AG08395 (cell line): ENCODE results near the gene EYA4.

ENCODE experiments used
- DNase-seq: peaks from one replicate; pipeline ENCODE4 v3.0.0; 2012; ENCODE audit warnings: mixed read lengths, low spot score

The EYA4 gene

DNA sequence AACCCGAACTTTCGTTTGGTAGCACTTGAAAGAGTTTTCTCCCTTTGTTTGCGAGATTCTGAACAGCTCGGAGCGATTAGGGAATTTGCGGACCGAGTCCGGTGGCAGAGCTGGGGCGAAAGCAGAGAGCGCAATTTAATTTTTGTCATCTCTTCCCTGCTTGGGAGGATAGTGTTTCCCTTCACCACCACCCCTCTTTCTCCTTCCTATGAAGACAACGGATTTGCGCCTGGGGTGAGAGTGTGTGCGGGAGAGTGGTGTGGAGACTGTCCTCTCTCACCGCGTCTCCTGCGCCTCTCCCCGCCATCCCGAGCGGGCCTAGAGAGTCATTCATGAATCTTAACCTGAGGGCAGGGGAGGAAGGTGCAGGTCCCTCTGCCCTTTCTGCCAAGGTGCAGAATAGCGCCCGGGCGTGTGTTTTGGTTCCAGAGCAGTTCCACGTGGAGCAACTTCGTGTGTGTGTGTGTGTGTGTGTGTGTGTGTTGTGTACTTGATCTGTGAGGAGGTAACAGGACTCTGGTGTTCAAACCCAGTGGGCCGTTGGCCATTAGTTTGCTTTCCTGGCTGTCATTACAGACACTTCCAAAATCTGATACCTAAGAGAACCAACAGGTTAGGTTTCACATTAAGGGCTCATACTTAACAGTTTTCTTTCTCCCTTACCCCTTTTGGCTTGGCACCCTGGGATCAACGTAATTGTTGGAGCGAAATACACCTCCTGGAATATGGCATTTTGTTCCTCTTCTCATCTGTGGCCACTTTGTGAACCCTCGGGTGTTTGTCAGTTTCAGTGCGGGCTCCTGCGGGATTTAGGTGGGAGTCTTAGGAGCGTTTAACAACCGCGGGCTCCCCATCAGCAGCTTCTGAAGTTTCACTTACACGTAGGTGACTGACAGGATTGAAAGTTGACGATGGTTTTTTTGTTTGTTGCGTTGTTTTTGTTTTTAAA, 1.8 kb downstream of the EYA4 start:
- no peak for DNase-seq

DNA sequence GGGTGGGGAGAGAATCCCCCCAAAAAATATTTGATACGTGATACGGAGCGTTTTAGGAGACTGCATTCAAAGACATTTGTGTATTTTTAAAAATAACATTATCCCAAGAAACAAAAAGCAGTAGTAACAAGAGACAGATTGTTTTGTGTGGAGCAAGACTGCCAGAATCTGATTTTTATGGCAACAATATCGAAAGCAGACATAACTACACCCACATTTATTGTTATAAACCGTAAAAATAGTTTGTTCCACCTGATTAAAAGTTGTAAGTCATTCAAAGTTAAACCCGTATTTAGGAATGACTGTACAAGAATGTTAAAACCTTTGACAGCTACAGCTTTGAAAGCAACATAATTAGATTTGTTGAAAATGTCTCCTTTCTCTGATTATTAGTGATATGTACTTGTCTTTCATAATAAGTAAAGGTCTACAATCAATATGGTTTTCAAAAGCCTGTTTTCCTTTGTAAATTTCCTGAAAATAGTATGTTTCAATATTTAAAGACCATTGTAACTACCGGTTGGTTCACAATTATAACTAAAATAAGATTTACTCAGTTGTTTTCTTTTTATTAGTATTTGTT, 2.7 kb downstream of the EYA4 start:
- no peak for DNase-seq

DNA sequence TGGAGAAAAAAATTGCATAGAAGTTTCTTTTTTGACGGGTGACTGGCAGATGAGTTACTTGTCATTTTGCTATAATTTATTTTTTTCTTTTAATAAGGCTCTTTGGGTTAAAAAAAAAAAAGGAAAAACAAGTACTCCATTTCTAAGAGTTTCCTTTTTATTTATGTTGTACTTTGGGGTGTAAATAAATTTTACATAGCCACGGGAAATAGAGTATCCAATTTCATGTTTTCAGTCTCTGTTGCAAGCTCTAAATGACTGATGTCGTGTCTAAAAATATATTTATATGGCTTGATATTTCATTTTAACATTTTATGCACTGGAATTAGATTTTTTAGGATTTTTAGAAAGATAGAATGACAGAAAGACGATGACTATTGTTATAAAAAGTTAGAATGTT, 3.4 kb downstream of the EYA4 start:
- DNase-seq, result no peak

- no peak for DNase-seq
Observed at GRCh38 chr6:133245007-133245406, 3.9 kb downstream of the EYA4 start.

- DNase-seq, result no peak
Observed at GRCh38 chr6:133245422-133245903, 4.3 kb downstream of the EYA4 start.

GRCh38 chr6:133247581-133247980, 6.4 kb downstream of the EYA4 start:
- DNase-seq, result no peak

DNA sequence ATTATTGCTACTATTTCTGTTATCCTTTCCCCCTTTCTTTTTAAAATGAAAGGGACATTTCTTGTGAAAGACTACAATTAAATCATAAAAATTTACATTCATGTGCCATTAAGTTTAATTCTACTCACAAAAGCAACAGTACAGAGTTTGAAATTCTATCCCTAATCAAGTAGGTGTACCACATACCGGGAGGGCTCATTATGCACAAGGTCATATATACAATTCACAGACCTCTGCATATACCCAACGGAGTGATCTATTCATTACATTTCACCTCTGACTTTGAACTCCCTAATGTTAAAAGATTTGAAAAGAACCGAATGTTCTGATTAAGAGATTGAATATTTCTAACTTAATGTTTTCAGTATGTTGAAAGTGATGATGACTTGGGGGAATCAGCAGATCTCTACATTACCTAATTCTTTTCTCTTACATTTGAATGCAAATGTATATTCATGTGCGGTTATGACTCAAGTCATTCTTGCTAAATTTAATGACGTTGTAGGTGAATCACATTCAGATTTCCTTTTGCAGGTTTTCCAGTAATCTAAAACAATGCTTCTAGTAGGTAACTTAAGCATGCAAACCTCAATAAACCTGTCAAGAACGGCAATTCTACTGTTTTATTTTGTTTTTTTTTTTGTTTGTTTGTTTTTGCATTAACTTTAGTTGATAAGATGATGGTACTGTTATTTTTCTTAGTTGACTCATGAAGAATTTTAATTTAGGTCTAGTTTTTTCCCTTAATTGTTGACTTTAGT, 7.3 kb downstream of the EYA4 start:
- DNase-seq, result no peak

GRCh38 chr6:133251688-133252087, 10.5 kb downstream of the EYA4 start:
- no peak for DNase-seq

GRCh38 chr6:133254552-133255228, 13.5 kb downstream of the EYA4 start:
- DNase-seq, result no peak

- no peak for DNase-seq
Observed at GRCh38 chr6:133257545-133258105, 16.5 kb downstream of the EYA4 start.

- no peak for DNase-seq
Observed at GRCh38 chr6:133259561-133259960, 18.4 kb downstream of the EYA4 start.

DNA sequence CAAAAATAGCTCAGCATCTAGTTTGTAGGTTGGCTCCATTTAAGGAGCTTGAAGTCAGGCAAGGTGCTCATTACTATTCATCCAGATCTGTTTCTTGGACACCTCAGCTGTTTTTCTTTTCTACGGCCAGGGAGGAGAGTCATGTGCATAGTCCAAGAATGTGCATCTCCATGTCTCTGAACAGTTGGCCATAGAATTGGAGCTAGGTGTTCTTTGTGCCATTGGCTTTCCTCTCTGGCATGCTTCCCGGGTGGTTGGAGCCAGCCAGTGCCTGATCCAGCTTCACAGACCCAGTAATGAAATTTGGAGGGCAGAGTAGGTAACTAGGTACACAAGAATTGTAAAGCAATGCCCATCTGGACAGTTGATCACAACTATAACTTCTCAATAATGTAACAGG, 21.6 kb downstream of the EYA4 start:
- DNase-seq, result no peak

DNA sequence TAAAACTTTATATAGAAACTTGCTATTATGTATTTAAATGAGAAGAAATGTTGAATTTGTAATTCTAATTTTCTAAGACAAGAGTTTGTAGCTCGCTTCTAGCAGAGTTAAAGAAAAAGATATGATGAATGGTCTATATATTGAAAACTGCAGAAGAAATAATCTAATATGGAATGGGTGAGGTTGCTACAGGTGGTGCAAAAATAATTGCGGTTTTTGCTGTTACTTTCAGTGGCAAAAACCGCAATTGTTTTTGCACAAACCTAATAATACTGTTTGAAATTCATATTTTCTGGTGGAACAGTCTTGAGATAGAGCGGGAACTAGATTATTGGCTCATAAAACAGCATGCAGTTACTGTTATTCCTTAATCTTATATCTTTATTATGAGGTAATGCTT, 23.9 kb downstream of the EYA4 start:
- DNase-seq, result no peak

GRCh38 chr6:133266186-133266585, 25.0 kb downstream of the EYA4 start:
- no peak for DNase-seq

DNA sequence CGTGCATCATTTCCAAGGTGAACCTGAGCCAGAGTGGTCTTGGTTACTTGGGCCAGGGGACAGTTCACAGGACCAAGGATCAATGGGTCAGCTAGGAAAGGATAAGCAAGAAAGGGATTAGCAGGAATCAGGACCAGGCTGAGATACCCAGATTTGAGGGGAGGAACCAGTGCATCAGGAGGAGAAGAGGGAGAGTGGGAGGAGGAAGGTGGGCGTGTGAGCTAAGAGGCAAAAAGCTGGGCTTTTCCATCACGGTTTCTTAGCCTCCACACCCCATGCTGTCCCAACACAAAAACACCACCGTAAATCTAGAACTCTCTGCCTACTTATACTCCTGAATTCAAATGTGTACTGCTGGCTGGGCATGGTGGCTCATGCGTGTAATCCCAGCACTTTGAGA, 27.5 kb downstream of the EYA4 start:
- no peak for DNase-seq

- DNase-seq, result no peak
Observed at GRCh38 chr6:133274813-133275212, 33.7 kb downstream of the EYA4 start.

DNA sequence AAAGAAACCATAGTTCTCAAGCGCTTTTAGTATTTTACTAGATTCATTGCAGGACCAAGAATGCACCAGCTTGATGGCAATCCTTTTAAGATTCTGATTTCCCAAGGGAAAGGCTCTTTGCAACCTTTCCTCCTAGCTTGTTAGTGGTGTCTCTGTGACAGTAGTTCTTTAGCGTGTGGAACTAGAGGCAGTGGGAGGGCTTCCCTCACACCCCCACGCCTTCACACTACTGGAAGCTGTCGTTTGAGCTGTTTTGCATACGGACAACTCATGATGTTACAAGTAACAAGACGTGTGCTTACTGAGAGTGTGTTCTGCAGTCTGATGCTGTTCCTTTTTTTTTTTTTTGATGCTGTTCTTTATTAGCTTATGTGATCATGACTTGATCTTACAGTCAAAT, 34.1 kb downstream of the EYA4 start:
- no peak for DNase-seq

GRCh38 chr6:133277228-133277899, 36.2 kb downstream of the EYA4 start:
- no peak for DNase-seq

DNA sequence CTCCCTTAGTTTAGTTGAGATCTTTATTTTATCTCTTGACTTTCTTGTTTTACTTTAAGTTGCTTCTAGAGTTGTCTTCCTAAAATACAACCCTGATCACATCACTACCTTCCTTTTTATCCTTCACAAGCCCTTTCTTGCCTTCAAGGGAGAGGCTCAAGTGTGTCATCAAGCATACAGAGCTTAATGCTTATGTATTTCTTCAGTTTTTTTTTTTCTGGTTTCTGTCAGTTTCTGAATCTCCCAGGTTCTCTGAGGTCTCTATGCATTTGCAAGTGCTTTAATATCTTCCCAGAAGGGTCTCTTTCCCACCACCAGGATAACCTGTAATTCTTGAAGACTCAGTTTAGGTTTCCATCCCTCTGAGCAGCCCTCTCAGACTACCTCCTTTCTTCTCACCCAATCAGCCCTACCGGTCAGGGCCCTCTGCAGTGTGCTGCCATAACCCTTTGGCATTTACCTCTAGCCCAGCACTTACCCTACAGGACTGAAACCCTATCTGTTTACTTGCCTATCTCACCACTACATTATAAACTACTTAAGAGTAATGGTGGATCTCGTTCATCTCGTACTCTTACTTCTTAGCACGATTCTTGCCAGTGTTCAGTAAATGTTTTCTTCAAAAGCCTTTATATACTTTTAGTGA, 36.9 kb downstream of the EYA4 start:
- no peak for DNase-seq

DNA sequence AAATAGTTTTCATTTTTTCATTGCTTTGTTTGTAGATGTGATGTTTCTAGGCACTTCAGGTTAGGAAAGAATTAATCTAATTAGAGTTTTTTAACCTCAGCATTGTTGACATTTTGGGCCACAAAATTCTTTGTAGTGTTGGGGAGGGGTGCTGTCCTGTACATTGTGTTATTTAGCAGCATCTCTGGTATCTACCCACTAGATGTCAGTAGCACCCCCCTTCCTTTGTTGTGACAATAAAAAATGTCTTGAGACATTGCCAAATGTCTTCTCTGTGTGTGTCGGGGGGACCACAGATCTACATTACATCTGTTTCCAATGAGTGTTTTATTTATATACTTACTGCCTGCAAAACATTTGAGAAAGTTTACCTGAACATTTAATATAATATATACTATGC, 45.6 kb downstream of the EYA4 start:
- DNase-seq, result no peak

- DNase-seq, result no peak
Observed at GRCh38 chr6:133288662-133289061, 47.5 kb downstream of the EYA4 start.
